ENCODE results near the gene CHAC1. TPM values are rescaled to one million over a fixed set of nuclear protein-coding genes. Genes with fewer than 3 reads are reported as not detected.

Gene CHAC1
- polyA plus RNA-seq, 3 donors, result 0.15 TPM; not detected in 2

GRCh38 chr15:40940296-40940801, 12.9 kb upstream of the CHAC1 start:
- H3K9me3 ChIP-seq (replicated peaks in 1 of 2; ENCODE audit: control insufficient read depth in 1 of 2, insufficient read depth in 1 of 2, low read length in 2 of 2), result no peaks in the 10 kb centered on the region
- peaks cover 35% of the 10 kb centered on the region for H3K4me1 Mint-ChIP-seq
- peak overlapping the region; percentile 48 for H3K9ac ChIP-seq (ENCODE audit: insufficient read depth, low read length, poor library complexity, severe bottlenecking)
- H3K4me1 ChIP-seq (ENCODE audit: control insufficient read depth in 1 of 2, insufficient read depth in 2 of 2, low read length in 2 of 2), result peaks cover 34 to 40% of the 10 kb centered on the region in 2 donors
- TF ChIP-seq, protein P1, sequence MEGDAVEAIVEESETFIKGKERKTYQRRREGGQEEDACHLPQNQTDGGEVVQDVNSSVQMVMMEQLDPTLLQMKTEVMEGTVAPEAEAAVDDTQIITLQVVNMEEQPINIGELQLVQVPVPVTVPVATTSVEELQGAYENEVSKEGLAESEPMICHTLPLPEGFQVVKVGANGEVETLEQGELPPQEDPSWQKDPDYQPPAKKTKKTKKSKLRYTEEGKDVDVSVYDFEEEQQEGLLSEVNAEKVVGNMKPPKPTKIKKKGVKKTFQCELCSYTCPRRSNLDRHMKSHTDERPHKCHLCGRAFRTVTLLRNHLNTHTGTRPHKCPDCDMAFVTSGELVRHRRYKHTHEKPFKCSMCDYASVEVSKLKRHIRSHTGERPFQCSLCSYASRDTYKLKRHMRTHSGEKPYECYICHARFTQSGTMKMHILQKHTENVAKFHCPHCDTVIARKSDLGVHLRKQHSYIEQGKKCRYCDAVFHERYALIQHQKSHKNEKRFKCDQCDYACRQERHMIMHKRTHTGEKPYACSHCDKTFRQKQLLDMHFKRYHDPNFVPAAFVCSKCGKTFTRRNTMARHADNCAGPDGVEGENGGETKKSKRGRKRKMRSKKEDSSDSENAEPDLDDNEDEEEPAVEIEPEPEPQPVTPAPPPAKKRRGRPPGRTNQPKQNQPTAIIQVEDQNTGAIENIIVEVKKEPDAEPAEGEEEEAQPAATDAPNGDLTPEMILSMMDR (IDR thresholded peaks at IDR 0.05), result no peak
- no peaks in the 10 kb centered on the region for H3K36me3 ChIP-seq (replicated peaks in 1 of 2; ENCODE audit: control insufficient read depth in 1 of 2, insufficient read depth in 2 of 2, low read length in 2 of 2)
- H4K20me1 ChIP-seq (ENCODE audit: insufficient read depth, low read length), result no peaks in the 10 kb centered on the region
- WGBS (ENCODE audit: insufficient coverage), result 0% methylated on average over 11 of the region's 15 CpGs
- intact Hi-C loops (cut with micrococcal nuclease), result loop anchor here in 1 of 2 donors (5.0 to 10.0 kb wide), 2 partner anchors 33 to 84 kb away; no protein-coding TSS in a partner anchor
- H3K36me3 Mint-ChIP-seq, result no peaks in the 10 kb centered on the region
- peaks cover 9 to 15% (median 12%) of the 10 kb centered on the region in 3 donors for H3K27me3 Mint-ChIP-seq (ENCODE audit: low read depth in 3 of 3)
- peak in 2 of 3 donors; percentile 28 to 42 for DNase-seq
- peak overlapping the region in 6 of 7 donors; percentile 7 to 78 (median 58) for H3K27ac Mint-ChIP-seq
- H3K4me3 Mint-ChIP-seq, result peak overlapping the region; percentile 67 to 83
- peak overlapping the region; percentile 94 for H2AFZ ChIP-seq (ENCODE audit: insufficient read depth, low read depth, low read length, poor library complexity, severe bottlenecking)
- peak overlapping the region in 2 of 3 experiments; percentile 1 to 80 for H3K4me3 ChIP-seq (replicated peaks in 1 of 3; ENCODE audit: low read depth in 2 of 3, low read length in 3 of 3)
- no peaks in the 10 kb centered on the region for H3K27me3 ChIP-seq (ENCODE audit: control insufficient read depth in 2 of 2, insufficient read depth in 2 of 2, low read length in 2 of 2)
- peak overlapping the region; percentile 11 to 40 for H3K27ac ChIP-seq (ENCODE audit: low read depth in 1 of 2, low read length in 2 of 2)
- H3K9me3 Mint-ChIP-seq, result no peaks in the 10 kb centered on the region
- H3K79me2 ChIP-seq (ENCODE audit: insufficient read depth, low read length), result no peaks in the 10 kb centered on the region
- peak overlapping the region; percentile 82 for H3K4me2 ChIP-seq (replicated peaks; ENCODE audit: extremely low read depth, low read length, poor library complexity, severe bottlenecking)

DNA sequence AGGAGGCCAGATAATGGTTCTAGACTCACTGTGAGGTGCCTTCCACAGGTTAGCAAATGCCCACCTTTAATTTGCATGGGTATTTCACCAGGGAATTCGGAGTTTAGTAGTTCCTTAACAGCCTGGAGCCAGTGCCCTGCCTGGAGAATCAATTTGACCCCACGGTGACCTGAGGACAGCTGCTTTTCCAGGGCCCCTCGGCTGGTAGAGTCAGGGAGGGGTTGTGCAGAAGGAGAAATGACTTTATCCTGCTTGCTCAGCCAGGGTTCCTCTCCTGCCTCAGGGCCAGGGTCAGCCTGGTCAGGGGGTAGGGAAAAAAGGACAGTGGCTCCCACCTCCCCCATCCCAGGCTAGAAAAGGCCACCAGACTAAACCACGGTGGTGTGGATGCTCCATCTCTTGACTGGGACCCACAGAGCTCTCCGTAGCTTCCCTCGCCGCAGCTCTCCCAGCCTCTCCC, 12.2 kb upstream of the CHAC1 start:
- no peak for DNase-seq
- H3K4me3 ChIP-seq (replicated peaks in 1 of 3; ENCODE audit: low read depth in 2 of 3, low read length in 3 of 3), result peak overlapping the region; percentile 16 to 80 (median 39)
- Mint-ChIP-seq H3K27me3 (ENCODE audit: low read depth in 3 of 3) (peaks cover 9 to 17% (median 12%) of the 10 kb centered on the region in 3 donors), H3K27ac (peak overlapping the region in 5 of 7 donors; percentile 33 to 86 (median 46)), H3K4me1 (peaks cover 35% of the 10 kb centered on the region), H3K4me3 (peak overlapping the region; percentile 72 to 83), H3K9me3 (no peaks in the 10 kb centered on the region), H3K36me3 (no peaks in the 10 kb centered on the region)
- peak overlapping the region; percentile 35 to 41 for H3K27ac ChIP-seq (ENCODE audit: low read depth in 1 of 2, low read length in 2 of 2)
- peak overlapping the region; percentile 94 for H2AFZ ChIP-seq (ENCODE audit: insufficient read depth, low read depth, low read length, poor library complexity, severe bottlenecking)
- intact Hi-C loops (cut with micrococcal nuclease), result loop anchor here in 1 of 2 donors (5.0 to 10.0 kb wide), 2 partner anchors 34 to 84 kb away; no protein-coding TSS in a partner anchor
- TF ChIP-seq, protein P1 (IDR thresholded peaks at IDR 0.05), result no peak
- H3K4me2 ChIP-seq (replicated peaks; ENCODE audit: extremely low read depth, low read length, poor library complexity, severe bottlenecking), result peak overlapping the region; percentile 82
- no peaks in the 10 kb centered on the region for H3K79me2 ChIP-seq (ENCODE audit: insufficient read depth, low read length)
- peaks cover 34 to 40% of the 10 kb centered on the region in 2 donors for H3K4me1 ChIP-seq (ENCODE audit: control insufficient read depth in 1 of 2, insufficient read depth in 2 of 2, low read length in 2 of 2)
- H3K27me3 ChIP-seq (ENCODE audit: control insufficient read depth in 2 of 2, insufficient read depth in 2 of 2, low read length in 2 of 2), result no peaks in the 10 kb centered on the region
- H3K9ac ChIP-seq (ENCODE audit: insufficient read depth, low read length, poor library complexity, severe bottlenecking), result peak overlapping the region; percentile 68
- 18% methylated on average over 4 of the region's 7 CpGs for WGBS (ENCODE audit: insufficient coverage)
- no peaks in the 10 kb centered on the region for H4K20me1 ChIP-seq (ENCODE audit: insufficient read depth, low read length)
- no peaks in the 10 kb centered on the region for H3K9me3 ChIP-seq (replicated peaks in 1 of 2; ENCODE audit: control insufficient read depth in 1 of 2, insufficient read depth in 1 of 2, low read length in 2 of 2)
- H3K36me3 ChIP-seq (replicated peaks in 1 of 2; ENCODE audit: control insufficient read depth in 1 of 2, insufficient read depth in 2 of 2, low read length in 2 of 2), result no peaks in the 10 kb centered on the region
